Muscle layer of colon (tissue), 2 donors: Measurements from ENCODE around the gene ZBTB2.
"Not testable (repeated sequence)": the region's sequence is repeated elsewhere in the genome, so short reads cannot be mapped to it uniquely, and the experiment has no call there.

Experiments
- H3K27ac ChIP-seq: one replicate; pipeline ENCODE4 v1.7.0; 2013; ENCODE audit warnings: low read depth, mild to moderate bottlenecking, low read length, moderate library complexity
- H3K27me3 ChIP-seq, 2 donors: one replicate each; pipeline ENCODE4 v1.7.0; 2013; ENCODE audit warnings: low read length in 2 of 2, mild to moderate bottlenecking in 2 of 2; ENCODE audit not compliant: insufficient read depth in 2 of 2, control insufficient read depth in 1 of 2
- H3K36me3 ChIP-seq: one replicate; pipeline ENCODE4 v1.7.0; 2013; ENCODE audit warnings: mild to moderate bottlenecking, low read length; ENCODE audit not compliant: insufficient read depth
- H3K4me1 ChIP-seq: one replicate; pipeline ENCODE4 v1.7.0; 2013; ENCODE audit warnings: mild to moderate bottlenecking, low read length; ENCODE audit not compliant: insufficient read depth
- H3K4me3 ChIP-seq, 2 donors: one replicate each; pipeline ENCODE4 v1.7.0; 2013; ENCODE audit warnings: low read length in 2 of 2, low read depth in 1 of 2, mild to moderate bottlenecking in 1 of 2, moderate library complexity in 1 of 2
- H3K9ac ChIP-seq: one replicate; pipeline ENCODE4 v1.7.0; 2013; ENCODE audit warnings: low read length
- H3K9me3 ChIP-seq: one replicate; pipeline ENCODE4 v1.7.0; 2013; ENCODE audit warnings: mild to moderate bottlenecking, low read length
- donor health status: abdominal sarcoma.
- donor health status: Adenocarcinoma of cecum.

Gene ZBTB2

GRCh38 chr6:151323791-151324487 lies 67.4 kb downstream of the ZBTB2 start:
- H3K4me3 ChIP-seq, result peak overlapping the region in 1 of 2 donors; percentile 64
- peaks cover 28% of the 10 kb centered on the region for H3K4me1 ChIP-seq
- no peaks in the 10 kb centered on the region for H3K27me3 ChIP-seq
- H3K36me3 ChIP-seq, result no peaks in the 10 kb centered on the region
- H3K9ac ChIP-seq, result peak overlapping the region; percentile 58
- H3K9me3 ChIP-seq, result no peaks in the 10 kb centered on the region
- peak overlapping the region; percentile 78 for H3K27ac ChIP-seq

DNA sequence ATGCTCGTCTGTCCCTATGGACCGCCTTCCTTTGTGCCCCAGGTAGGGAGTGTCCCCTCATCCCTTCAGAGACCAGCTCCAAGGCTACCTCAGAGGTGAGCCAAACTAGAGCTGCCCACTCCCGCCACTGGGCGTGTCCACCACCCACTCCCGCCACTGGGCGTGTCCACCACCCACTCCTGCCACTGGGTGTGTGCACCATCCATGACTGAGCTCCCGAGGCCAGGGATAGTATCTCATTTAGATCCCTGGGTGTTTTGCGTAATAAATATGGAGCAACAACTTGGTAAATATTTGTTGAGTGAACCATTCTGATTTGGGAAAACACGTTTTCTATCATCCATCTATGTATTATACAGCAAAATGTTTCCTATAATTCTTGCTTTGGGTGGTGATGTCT lies 68.8 kb downstream of the ZBTB2 start:
- no peaks in the 10 kb centered on the region for H3K36me3 ChIP-seq
- peaks cover 38% of the 10 kb centered on the region for H3K4me1 ChIP-seq
- H3K4me3 ChIP-seq, result no peak overlapping the region
- no peak overlapping the region for H3K27ac ChIP-seq
- H3K9me3 ChIP-seq, result no peaks in the 10 kb centered on the region
- H3K9ac ChIP-seq, result no peak overlapping the region
- no peaks in the 10 kb centered on the region for H3K27me3 ChIP-seq

- Histone ChIP-seq H3K4me3 (no peak overlapping the region), H3K9ac (no peak overlapping the region), H3K4me1 (peaks cover 44% of the 10 kb centered on the region), H3K36me3 (no peaks in the 10 kb centered on the region), H3K9me3 (no peaks in the 10 kb centered on the region), H3K27me3 (no peaks in the 10 kb centered on the region), H3K27ac (no peak overlapping the region)
Measured at GRCh38 chr6:151321438-151321837, 69.9 kb downstream of the ZBTB2 start.

- H3K27me3 ChIP-seq, result no peaks in the 10 kb centered on the region
- peaks cover 39% of the 10 kb centered on the region for H3K4me1 ChIP-seq
- H3K36me3 ChIP-seq, result no peaks in the 10 kb centered on the region
- no peak overlapping the region for H3K4me3 ChIP-seq
- no peaks in the 10 kb centered on the region for H3K9me3 ChIP-seq
- no peak overlapping the region for H3K27ac ChIP-seq
- H3K9ac ChIP-seq, result no peak overlapping the region
Measured at GRCh38 chr6:151320140-151320539, 71.2 kb downstream of the ZBTB2 start.

- Histone ChIP-seq H3K9ac (no peak overlapping the region), H3K4me3 (no peak overlapping the region), H3K27ac (peak overlapping the region; percentile 19), H3K4me1 (peaks cover 27% of the 10 kb centered on the region), H3K36me3 (no peaks in the 10 kb centered on the region), H3K27me3 (no peaks in the 10 kb centered on the region), H3K9me3 (no peaks in the 10 kb centered on the region)
Measured at GRCh38 chr6:151317995-151318365, 73.4 kb downstream of the ZBTB2 start.

GRCh38 chr6:151317103-151317994 lies 74.0 kb downstream of the ZBTB2 start:
- Histone ChIP-seq H3K9me3 (no peaks in the 10 kb centered on the region), H3K9ac (no peak overlapping the region), H3K27ac (peak overlapping the region; percentile 58), H3K4me1 (peaks cover 31% of the 10 kb centered on the region), H3K36me3 (no peaks in the 10 kb centered on the region), H3K27me3 (no peaks in the 10 kb centered on the region), H3K4me3 (no peak overlapping the region)

GRCh38 chr6:151315661-151316060 lies 75.7 kb downstream of the ZBTB2 start:
- H3K9me3 ChIP-seq, H3K4me3 ChIP-seq, H3K27me3 ChIP-seq, H3K9ac ChIP-seq, H3K36me3 ChIP-seq: not testable (repeated sequence)
- H3K4me1 ChIP-seq, result peaks cover 35% of the 10 kb centered on the region
- peak overlapping the region; percentile 15 for H3K27ac ChIP-seq
